ENCODE measurements around the gene SVOPL.

- no peak for TF ChIP-seq EZH2 (optimal IDR thresholded peaks at IDR 0.05; ENCODE audit: low read depth, low read length)
- no peak for TF ChIP-seq CTCF (IDR thresholded peaks at IDR 0.05; ENCODE audit: low read length)
Observed at GRCh38 chr7:138649506-138649905, 51.7 kb downstream of the SVOPL start.

Data from MM.1S (cell line).